Hematopoietic multipotent progenitor cell treated with erythropoietin and hydrocortisone succinate and interleukin-3 and kit ligand, for 15 days (in vitro differentiated cells): ENCODE measurements around the gene HLA-F.

Experiments used
- DNase-seq: peaks from one replicate; pipeline ENCODE4 v3.0.0-alpha.2; 2015; ENCODE audit warnings: low spot score

The HLA-F gene

DNA sequence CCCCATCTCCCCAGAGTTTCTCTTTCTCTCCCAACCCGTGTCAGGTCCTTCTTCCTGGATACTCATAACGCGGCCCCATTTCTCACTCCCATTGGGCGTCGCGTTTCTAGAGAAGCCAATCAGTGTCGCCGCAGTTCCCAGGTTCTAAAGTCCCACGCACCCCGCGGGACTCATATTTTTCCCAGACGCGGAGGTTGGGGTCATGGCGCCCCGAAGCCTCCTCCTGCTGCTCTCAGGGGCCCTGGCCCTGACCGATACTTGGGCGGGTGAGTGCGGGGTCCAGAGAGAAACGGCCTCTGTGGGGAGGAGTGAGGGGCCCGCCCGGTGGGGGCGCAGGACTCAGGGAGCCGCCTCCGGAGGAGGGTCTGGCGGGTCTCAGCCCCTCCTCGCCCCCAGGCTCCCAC is at the start of gene HLA-F:
Gene HLA-F (plus strand): TSS at position 173 of the 404 bp plus-strand sequence. CDS start 30 bp downstream, at position 203.
- no peak for DNase-seq

DNA sequence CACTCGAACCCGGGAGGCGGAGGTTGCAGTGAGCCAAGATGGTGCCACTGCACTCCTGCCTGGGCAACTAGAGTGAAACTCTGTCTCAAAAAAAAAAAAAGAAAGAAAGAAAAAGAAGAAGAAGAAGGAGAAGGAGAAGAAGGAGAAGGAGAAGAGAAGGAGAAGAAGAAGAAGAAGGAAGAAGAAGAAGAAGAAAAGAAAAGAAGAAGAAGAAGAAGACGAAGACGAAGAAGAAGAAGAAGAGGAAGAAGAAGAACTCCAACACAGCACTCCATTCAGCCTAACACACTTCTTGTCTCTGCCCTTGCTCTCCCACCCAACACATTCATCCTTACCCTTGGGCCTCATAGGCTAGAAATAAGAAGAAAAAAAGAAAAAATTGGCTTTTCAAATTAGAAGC is 49.2 kb upstream of the HLA-F start:
- DNase-seq: no peak

- no peak for DNase-seq
Measured at GRCh38 chr6:29675561-29675960, 47.7 kb upstream of the HLA-F start.

DNA sequence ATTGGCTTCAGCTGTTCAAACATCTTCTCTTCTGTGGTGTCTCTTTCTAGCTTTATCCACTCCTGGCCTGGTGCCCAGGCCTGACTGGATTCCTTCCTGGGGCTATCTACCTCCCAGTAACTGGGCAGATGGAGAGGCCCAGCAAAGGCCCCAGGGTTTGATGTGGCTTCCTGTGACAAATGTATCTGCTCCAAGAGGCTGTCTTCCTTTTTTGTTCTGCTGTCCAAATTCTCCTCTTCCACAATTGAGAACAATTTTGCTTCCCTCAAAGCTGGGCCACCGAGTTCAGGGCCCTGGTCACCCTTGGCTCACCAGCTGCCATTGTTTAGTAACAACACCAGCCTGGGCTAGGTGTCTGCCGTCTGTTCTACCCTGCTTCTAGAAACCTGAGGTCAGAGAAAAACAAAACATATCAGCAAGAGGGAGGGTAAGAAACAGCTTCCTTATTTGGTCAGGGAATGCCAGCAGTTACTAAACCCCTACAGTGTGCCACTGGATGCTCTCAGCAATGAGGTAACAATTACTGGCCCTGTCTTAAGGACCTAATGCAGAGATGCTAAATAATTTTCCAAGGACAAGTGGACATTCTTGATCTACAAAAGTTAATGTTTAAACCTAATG is 46.1 kb upstream of the HLA-F start:
- DNase-seq: no peak

DNA sequence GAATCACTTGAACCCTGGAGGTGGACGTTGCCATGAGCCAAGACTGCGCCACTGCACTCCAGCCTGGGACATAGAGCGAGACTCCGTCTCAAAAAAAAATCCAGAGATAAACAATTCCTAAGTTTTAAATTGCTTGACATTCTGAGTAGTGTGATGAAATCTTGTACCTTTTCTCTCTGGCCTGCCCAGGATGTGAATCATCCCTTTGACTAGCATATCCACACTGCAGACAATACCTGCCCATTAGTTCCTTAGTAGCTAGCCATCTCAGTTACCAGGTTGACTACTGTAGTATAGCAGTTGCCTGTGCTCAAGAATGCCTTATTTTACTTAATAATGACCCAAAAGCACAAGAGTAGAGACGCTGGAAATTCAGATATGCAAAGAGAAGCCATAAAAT is 45.1 kb upstream of the HLA-F start:
- DNase-seq: no peak

- no peak for DNase-seq
Measured at GRCh38 chr6:29679962-29680361, 43.3 kb upstream of the HLA-F start.

DNA sequence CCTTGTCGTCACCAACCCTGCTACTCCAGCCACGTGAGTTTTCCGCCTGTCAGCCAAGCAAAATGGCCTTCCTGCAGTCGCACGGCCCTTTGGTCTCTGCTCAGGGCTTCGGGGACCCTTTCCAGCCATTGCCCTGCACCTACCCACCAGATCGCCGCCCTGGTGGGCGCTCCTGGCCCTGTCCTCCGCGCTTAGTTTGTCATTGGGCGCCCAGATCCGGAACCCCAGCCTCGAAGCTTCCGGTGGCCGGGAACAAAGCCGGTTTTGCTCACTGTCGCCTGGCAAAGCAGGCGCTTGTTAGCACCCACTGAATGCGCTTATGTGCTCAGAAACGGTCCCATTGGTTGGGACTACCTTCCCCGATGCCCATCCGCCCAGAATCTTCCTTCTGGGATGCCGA is 42.8 kb upstream of the HLA-F start:
- no peak for DNase-seq

- DNase-seq: no peak
Measured at GRCh38 chr6:29680904-29681303, 42.3 kb upstream of the HLA-F start, which contains the start of gene ZFP57. ZFP57 (minus strand) TSS chr6:29681152; CDS start chr6:29677003, 4,149 bp downstream.

DNA sequence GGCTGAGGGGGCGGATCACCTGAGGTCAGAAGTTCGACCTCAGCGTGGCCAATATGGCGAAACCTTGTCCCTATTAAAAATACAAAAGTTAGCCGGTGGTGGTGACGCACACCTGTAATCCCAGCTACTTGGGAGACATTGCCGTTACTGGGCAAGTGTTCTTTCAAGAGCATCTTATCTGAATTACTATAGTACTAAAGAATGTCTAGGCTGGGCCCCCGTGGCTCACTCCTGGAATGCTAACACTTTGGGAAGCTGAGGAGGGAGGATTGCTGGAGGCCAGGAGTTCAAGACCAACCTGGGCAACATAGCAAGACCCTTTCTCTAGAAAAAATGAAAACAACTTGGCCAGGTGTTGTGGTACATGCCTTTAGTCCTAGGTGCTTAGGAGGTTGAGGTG is 41.4 kb upstream of the HLA-F start:
- DNase-seq: no peak

DNA sequence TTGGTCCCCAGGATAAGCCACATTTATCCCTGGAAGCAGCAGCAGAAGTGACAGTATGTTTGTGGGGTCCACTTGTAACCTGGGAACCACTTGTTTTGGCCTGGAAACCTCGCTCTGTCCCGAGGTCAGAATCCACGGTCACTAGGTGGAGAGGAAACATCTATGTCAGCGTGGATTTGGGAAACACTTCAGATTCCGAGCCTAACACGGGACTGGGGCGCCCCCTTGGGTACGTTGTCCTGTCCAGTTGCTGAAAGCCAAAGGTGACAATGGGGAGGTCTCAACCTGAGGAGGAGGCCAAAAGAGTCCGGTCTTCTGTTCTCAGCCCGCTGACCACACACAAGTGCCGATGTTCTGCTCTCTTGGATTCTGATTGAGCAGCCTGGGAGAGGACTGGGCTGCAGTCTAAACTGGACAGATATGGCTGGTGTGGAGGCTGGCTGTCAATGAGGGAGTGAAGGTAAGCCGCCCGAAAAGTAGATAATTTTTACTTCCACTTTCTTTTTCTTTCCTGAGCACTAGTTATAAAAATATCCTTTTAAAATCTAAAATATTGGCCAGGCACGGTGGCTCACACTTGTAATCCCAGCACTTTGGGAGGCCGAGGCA is 37.4 kb upstream of the HLA-F start:
- no peak for DNase-seq

DNA sequence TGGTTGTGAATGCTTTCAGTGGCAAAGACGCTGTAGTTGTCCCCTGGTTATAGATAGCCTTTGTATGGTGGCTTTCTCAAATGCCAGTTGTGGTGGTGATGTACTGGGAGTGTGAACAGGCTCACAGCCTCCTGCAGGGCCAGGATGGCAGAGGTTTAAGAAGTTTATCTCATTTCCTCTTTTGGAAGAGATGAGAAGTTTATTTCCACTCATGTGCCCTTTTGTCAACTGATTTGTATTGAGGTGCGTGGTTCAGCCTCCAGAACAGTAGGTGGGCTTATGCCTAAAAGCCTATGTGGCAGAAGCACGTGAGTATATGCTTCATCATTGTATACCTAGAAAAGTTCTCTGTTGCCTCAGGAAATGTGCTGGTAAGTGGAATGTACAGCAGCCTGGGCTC is 28.6 kb upstream of the HLA-F start:
- no peak for DNase-seq

DNA sequence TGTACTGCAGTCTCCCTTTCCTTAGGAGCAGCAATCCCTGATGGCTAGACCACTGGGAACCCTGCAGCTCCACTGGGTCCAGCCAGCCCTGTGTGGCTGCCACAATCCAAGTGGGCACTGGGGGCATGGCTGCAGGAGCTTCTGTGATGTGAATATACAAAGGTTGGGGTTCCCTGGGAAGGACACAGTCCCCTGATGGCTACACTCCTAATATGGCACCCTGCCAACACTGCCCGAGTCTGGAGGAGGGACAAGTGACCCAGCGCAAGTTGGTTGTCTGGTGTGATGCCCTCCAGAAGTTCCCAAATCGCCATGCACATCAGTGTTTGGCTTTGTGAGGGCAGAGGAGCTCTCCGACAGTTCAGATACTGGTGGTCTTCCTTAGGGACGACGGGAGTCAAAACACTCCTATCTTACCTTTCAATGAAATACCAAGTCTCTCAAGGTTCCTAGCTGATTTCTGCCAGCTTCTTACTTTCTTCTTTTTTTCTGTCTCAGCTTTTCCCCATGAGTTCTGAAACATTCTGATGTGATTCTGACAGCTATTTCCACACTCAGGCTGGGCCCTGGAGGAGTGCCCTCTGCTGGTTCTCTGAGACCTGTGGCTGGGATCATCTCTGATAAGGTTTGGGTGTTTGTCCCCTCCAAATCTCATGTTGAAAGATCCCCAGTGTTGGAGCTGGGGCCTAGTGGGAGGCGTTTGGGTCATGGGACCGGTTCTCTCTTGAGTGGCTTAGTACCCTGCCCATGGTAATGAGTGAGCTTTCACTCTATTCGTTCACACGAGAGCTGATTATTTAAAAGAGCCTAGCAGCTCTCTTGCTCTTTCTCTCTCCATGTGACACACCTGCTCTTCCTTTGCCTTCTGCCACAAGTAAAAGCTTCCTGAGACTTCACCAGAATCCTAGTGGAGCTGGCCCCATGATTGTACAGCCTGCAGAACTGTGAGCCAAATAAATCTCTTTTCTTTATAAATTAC is 26.8 kb upstream of the HLA-F start:
- no peak for DNase-seq

- DNase-seq: peak; percentile 59
Measured at GRCh38 chr6:29702519-29703103, 20.6 kb upstream of the HLA-F start.

GRCh38 chr6:29705389-29706231 is 17.6 kb upstream of the HLA-F start:
- peak; percentile 17 for DNase-seq

- DNase-seq: no peak
Measured at GRCh38 chr6:29708432-29709179, 14.6 kb upstream of the HLA-F start.

- DNase-seq: no peak
Measured at GRCh38 chr6:29709188-29709587, 14.0 kb upstream of the HLA-F start.

- DNase-seq: no peak
Measured at GRCh38 chr6:29710281-29710941, 12.8 kb upstream of the HLA-F start.

GRCh38 chr6:29720863-29721262 is 2.4 kb upstream of the HLA-F start:
- no peak for DNase-seq

DNA sequence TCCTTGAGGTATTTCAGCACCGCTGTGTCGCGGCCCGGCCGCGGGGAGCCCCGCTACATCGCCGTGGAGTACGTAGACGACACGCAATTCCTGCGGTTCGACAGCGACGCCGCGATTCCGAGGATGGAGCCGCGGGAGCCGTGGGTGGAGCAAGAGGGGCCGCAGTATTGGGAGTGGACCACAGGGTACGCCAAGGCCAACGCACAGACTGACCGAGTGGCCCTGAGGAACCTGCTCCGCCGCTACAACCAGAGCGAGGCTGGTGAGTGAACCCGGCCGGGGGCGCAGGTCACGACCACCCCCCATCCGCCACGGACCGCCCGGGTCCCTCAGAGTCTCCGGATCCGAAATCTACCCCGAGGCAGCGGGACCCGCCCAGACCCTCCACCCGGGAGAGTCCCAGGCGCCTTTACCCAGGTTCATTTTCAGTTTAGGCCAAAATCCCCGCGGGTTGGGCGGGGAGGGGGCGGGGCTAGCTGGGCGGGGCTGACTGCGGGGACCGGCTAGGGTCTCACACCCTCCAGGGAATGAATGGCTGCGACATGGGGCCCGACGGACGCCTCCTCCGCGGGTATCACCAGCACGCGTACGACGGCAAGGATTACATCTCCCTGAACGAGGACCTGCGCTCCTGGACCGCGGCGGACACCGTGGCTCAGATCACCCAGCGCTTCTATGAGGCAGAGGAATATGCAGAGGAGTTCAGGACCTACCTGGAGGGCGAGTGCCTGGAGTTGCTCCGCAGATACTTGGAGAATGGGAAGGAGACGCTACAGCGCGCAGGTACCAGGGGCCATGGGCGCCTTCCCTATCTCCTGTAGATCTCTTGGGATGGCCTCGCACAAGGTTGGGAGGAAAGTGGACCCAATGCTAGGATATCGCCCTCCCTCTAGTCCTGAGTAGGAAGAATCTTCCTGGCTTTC is 693 bp downstream of the HLA-F start:
- DNase-seq: no peak
